Mucosa of descending colon (tissue), 3 donors: ENCODE results near the gene SND1. TPM values are rescaled to one million over a fixed set of nuclear protein-coding genes. Genes with fewer than 3 reads are reported as not detected.

Experiments
- ATAC-seq: fragments of 200-7000 bp; cut with Tn5 transposase; one replicate; pipeline ENCODE4 v1.9.1; 2020; ENCODE audit warnings: mild to moderate bottlenecking, moderate library complexity
- DNase-seq, 3 donors: peaks; one replicate each; pipeline ENCODE4 v3.0.0-alpha.2; 2020
- H3K36me3 ChIP-seq: fragments of 200-600 bp; one replicate; pipeline ENCODE4 v1.8.0; 2021; ENCODE audit warnings: low read depth, mild to moderate bottlenecking
- H3K4me1 ChIP-seq: fragments of 200-600 bp; one replicate; pipeline ENCODE4 v1.8.0; 2021; ENCODE audit warnings: low read depth, mild to moderate bottlenecking
- H3K4me3 ChIP-seq: fragments of 200-600 bp; one replicate; pipeline ENCODE4 v1.8.0; 2021; ENCODE audit warnings: mild to moderate bottlenecking
- H3K9me3 ChIP-seq: fragments of 200-600 bp; one replicate; pipeline ENCODE4 v1.8.0; 2021; ENCODE audit warnings: mild to moderate bottlenecking
- CTCF ChIP-seq: fragments of 200-600 bp; IDR thresholded peaks from one replicate; pipeline ENCODE4 v1.8.0; 2022; ENCODE audit warnings: antibody characterized with exemption, mild to moderate bottlenecking
- intact Hi-C, 2 donors: fragments of 100-400 bp; cut with DNase I in 1 of 2; cut with micrococcal nuclease in 1 of 2; formaldehyde crosslinking; loops; one replicate each; pipeline versions ENCODE4 v1.11.0 to v1.11.1; 2022; cut with DNase I, micrococcal nuclease
- total RNA-seq, 3 donors: library from RNA; stranded (reverse); fragmentation: NEBNext Ultra II Directional in 2 of 3; extraction: Animal tissue kit (Norgen Biotek cat#: 25700) in 2 of 3; gene quantifications; one replicate each; pipeline versions ENCODE4 v1.2.1 to v1.2.4, GENCODE V29; 2021 to 2023
- donor health status: DM: no; HTN: no; CAD: no; lungs with moderate emphysema.
- donor health status: DM: no; HTN: no; CAD: no.
- donor health status: DM: no; HTN: yes; CAD: no.

SND1 gene
- total RNA-seq, 3 donors from 2014 or later = 99.0 to 131 (median 106) TPM

- Histone ChIP-seq H3K4me1 (no peaks in the 10 kb centered on the region), H3K4me3 (no peak overlapping the region), H3K36me3 (no peaks in the 10 kb centered on the region), H3K9me3 (no peaks in the 10 kb centered on the region)
- intact Hi-C loops = no loop called here
- DNase-seq (no peak), ATAC-seq (no peak)
- TF ChIP-seq CTCF = no peak
Measured at GRCh38 chr7:127948312-127948711, 296.3 kb downstream of the SND1 start.

GRCh38 chr7:127948930-127949329 lies 296.9 kb downstream of the SND1 start:
- H3K4me3 ChIP-seq = no peak overlapping the region
- H3K9me3 ChIP-seq = no peaks in the 10 kb centered on the region
- ATAC-seq (no peak), DNase-seq (no peak)
- no peaks in the 10 kb centered on the region for H3K4me1 ChIP-seq
- no peak for TF ChIP-seq CTCF
- intact Hi-C loops = no loop called here
- H3K36me3 ChIP-seq = no peaks in the 10 kb centered on the region

GRCh38 chr7:127949769-127950222 lies 297.8 kb downstream of the SND1 start:
- Histone ChIP-seq H3K36me3 (no peaks in the 10 kb centered on the region), H3K9me3 (no peaks in the 10 kb centered on the region), H3K4me1 (no peaks in the 10 kb centered on the region), H3K4me3 (no peak overlapping the region)
- DNase-seq = no peak
- intact Hi-C loops = no loop called here
- no peak for ATAC-seq
- TF ChIP-seq CTCF = no peak

GRCh38 chr7:127950233-127950935 lies 298.4 kb downstream of the SND1 start:
- intact Hi-C loops = no loop called here
- TF ChIP-seq CTCF = no peak
- no peaks in the 10 kb centered on the region for H3K9me3 ChIP-seq
- DNase-seq (no peak), ATAC-seq (no peak)
- no peak overlapping the region for H3K4me3 ChIP-seq
- H3K36me3 ChIP-seq = no peaks in the 10 kb centered on the region
- H3K4me1 ChIP-seq = no peaks in the 10 kb centered on the region

- H3K9me3 ChIP-seq = no peaks in the 10 kb centered on the region
- no peak for TF ChIP-seq CTCF
- H3K4me1 ChIP-seq = no peaks in the 10 kb centered on the region
- no peak for ATAC-seq
- H3K36me3 ChIP-seq = no peaks in the 10 kb centered on the region
- H3K4me3 ChIP-seq = no peak overlapping the region
- intact Hi-C loops = no loop called here
- no peak for DNase-seq
Measured at GRCh38 chr7:127953423-127954356, 301.7 kb downstream of the SND1 start.
